ENCODE data around the gene TRAM2.

GRCh38 chr6:52505726-52506409, 71.0 kb downstream of the TRAM2 start:
- TF ChIP-seq CTCF (IDR thresholded peaks at IDR 0.05) (no peak), POLR2A (IDR thresholded peaks at IDR 0.05) (no peak), POLR2AphosphoS5 (IDR thresholded peaks at IDR 0.05; ENCODE audit: insufficient read depth in 1 of 2, low read depth in 1 of 2) (no peak)

Data from vagina (tissue), 2 donors.